Measurements from ENCODE around the gene HMGXB3.

The HMGXB3 gene

GRCh38 chr5:150092159-150092787, 91.7 kb downstream of the HMGXB3 start:
- no peak for DNase-seq

- no peak for DNase-seq
Measured at GRCh38 chr5:150097152-150097551, 96.6 kb downstream of the HMGXB3 start.

- no peak for DNase-seq
Measured at GRCh38 chr5:150101023-150101422, 100.5 kb downstream of the HMGXB3 start.
